GM12891 (cell line): ENCODE measurements around the gene FAM163B.

Experiments
- DNase-seq: peaks from one replicate; pipeline ENCODE4 v3.0.0; 2011; ENCODE audit warnings: low spot score; ENCODE audit not compliant: insufficient read length
- FAIRE-seq: peaks from 2 replicates; lab custom pipeline; 2011; peaks lifted over from hg19 to GRCh38; lab: Jason Lieb, UNC
- PAX5 ChIP-seq: IDR thresholded peaks from 2 replicates; pipeline ENCODE4 v1.6.1; 2011; ENCODE audit warnings: low read length, moderate library complexity, mild to moderate bottlenecking; ENCODE audit not compliant: insufficient read depth, severe bottlenecking
- POLR2A ChIP-seq: IDR thresholded peaks from 2 replicates; pipeline ENCODE4 v1.6.1; 2011; ENCODE audit warnings: low read depth, low read length, control low read depth
- POLR2AphosphoS5 ChIP-seq: IDR thresholded peaks from 2 replicates; pipeline ENCODE4 v1.6.1; 2011; ENCODE audit warnings: low read depth, low read length, control low read depth
- POU2F2 ChIP-seq: IDR thresholded peaks from 2 replicates; pipeline ENCODE4 v1.6.1; 2011; ENCODE audit warnings: low read depth, mild to moderate bottlenecking, control low read depth, low read length, moderate library complexity
- SPI1 ChIP-seq: IDR thresholded peaks from 2 replicates; pipeline ENCODE4 v1.6.1; 2011; ENCODE audit warnings: low read depth, low read length, control low read depth
- TAF1 ChIP-seq: IDR thresholded peaks from 2 replicates; pipeline ENCODE4 v1.6.1; 2011; ENCODE audit warnings: low read depth, low read length, control low read depth

The FAM163B gene

GRCh38 chr9:133647765-133648469 is 38.7 kb upstream of the FAM163B start:
- FAIRE-seq, result no peak

GRCh38 chr9:133647148-133647547 is 38.0 kb upstream of the FAM163B start:
- FAIRE-seq (no peak), DNase-seq (no peak)
- no peak for TF ChIP-seq SPI1
- no peak for TF ChIP-seq TAF1
- no peak for TF ChIP-seq PAX5
- TF ChIP-seq POLR2A, result no peak
- no peak for TF ChIP-seq POU2F2
- TF ChIP-seq POLR2AphosphoS5, result no peak

More at GRCh38 chr9:133647765-133648469, 38.7 kb upstream of the FAM163B start:
- TF ChIP-seq POLR2AphosphoS5, result no peak
- TF ChIP-seq TAF1, result no peak
- no peak for TF ChIP-seq PAX5
- TF ChIP-seq POLR2A, result no peak
- no peak for TF ChIP-seq POU2F2
- TF ChIP-seq SPI1, result no peak
- DNase-seq, result no peak

- no peak for DNase-seq
- no peak for FAIRE-seq
- no peak for TF ChIP-seq PAX5
- TF ChIP-seq TAF1, result no peak
- no peak for TF ChIP-seq POU2F2
- no peak for TF ChIP-seq POLR2AphosphoS5
- no peak for TF ChIP-seq POLR2A
- TF ChIP-seq SPI1, result no peak
Measured at GRCh38 chr9:133645021-133645765, 36.0 kb upstream of the FAM163B start.

GRCh38 chr9:133643978-133644760 is 35.0 kb upstream of the FAM163B start:
- no peak for TF ChIP-seq PAX5
- TF ChIP-seq TAF1, result no peak
- no peak for TF ChIP-seq POLR2A
- TF ChIP-seq POLR2AphosphoS5, result no peak
- no peak for TF ChIP-seq POU2F2
- TF ChIP-seq SPI1, result no peak
- DNase-seq, result no peak
- FAIRE-seq, result no peak

DNA sequence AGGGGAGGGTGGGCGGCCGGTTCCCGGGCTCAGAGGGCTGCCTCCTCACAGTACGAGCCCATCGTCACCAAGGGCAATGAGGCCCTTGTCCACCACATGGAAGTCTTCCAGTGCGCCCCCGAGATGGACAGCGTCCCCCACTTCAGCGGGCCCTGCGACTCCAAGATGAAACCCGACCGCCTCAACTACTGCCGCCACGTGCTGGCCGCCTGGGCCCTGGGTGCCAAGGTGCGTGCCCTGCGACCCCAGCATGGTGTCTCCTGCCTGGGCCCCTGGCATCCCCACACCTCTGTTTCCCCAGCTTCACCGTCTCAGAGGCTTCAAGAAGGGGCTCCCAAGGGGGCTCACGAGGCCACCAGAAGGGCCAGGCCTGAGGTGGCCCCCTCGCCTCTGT is 34.2 kb upstream of the FAM163B start:
- DNase-seq, result no peak
- TF ChIP-seq POU2F2, result no peak
- TF ChIP-seq SPI1, result no peak
- no peak for TF ChIP-seq POLR2AphosphoS5
- TF ChIP-seq TAF1, result no peak
- no peak for TF ChIP-seq PAX5
- TF ChIP-seq POLR2A, result no peak
- no peak for FAIRE-seq

DNA sequence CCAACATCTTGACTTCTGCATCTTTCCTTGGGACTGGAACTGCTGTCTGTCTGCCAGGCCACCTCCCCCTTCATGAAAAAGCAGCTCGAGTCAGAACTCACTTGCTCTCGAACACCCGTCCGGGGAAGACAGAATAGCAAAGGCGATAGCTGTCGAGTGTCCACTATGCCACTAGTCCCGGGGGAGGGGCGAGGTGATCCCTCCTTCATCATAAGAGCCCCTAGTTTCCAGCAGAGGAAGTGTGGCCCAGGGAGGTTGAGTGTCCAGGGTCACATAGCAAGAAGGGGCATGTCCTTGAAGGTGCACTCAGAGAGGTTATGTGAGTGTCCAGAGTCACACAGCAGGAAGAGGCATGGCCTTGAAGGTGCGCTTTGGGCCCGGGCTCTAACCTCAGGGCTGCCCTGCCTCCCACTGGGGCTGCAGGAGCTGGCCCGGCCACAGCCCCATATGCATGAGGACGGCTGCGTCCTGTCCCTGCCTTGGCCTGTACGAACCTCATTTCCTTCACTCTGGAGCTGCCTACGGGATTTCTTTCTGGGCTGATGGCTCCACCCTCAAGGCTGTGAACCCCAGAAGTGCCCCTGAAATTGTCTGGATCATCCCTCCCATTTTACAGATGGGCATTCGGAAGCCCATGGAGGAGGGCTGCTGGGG is 33.6 kb upstream of the FAM163B start:
- no peak for TF ChIP-seq TAF1
- TF ChIP-seq POU2F2, result no peak
- TF ChIP-seq POLR2A, result no peak
- no peak for TF ChIP-seq POLR2AphosphoS5
- no peak for TF ChIP-seq PAX5

GRCh38 chr9:133641861-133642595 is 32.8 kb upstream of the FAM163B start:
- no peak for TF ChIP-seq POLR2A
- TF ChIP-seq PAX5, result no peak
- FAIRE-seq (no peak), DNase-seq (no peak)

More for the DNA sequence above, 33.6 kb upstream of the FAM163B start:
- DNase-seq, result no peak
- FAIRE-seq, result no peak

DNA sequence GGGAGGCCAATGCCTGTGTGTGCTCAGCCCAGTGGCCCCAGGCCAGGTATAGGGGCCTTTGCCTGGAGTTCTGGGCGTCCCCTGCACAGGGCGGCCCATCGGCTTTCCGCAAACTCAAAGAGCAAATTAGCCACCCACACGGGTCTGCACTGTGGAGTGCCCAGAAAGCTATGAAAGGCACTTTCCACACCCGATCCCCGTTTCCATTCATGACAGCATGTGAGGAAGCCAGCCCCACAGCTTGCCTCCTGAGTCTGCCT is 32.1 kb upstream of the FAM163B start:
- FAIRE-seq, result no peak
- TF ChIP-seq POU2F2, result no peak
- TF ChIP-seq TAF1, result no peak
- no peak for TF ChIP-seq POLR2AphosphoS5
- TF ChIP-seq POLR2A, result no peak
- TF ChIP-seq SPI1, result no peak
- TF ChIP-seq PAX5, result no peak
- no peak for DNase-seq
